HG03159 (cell line): ENCODE results near the gene TM4SF18.
"Not testable (repeated sequence)": the region's sequence is repeated elsewhere in the genome, so short reads cannot be mapped to it uniquely, and the experiment has no call there.

Experiments used
- ATAC-seq: cut with Tn5 transposase; IDR thresholded peaks from one replicate; pipeline ENCODE4 v1.9.1; 2021; ENCODE audit warnings: mild to moderate bottlenecking, moderate library complexity; ENCODE audit not compliant: unreplicated experiment

Gene TM4SF18

GRCh38 chr3:149368674-149369497 lies 35.5 kb upstream of the TM4SF18 start:
- ATAC-seq: no peak

GRCh38 chr3:149368201-149368673 lies 34.8 kb upstream of the TM4SF18 start:
- ATAC-seq: no peak

GRCh38 chr3:149366941-149367840 lies 33.8 kb upstream of the TM4SF18 start:
- no peak for ATAC-seq

- ATAC-seq: no peak
Observed at GRCh38 chr3:149366031-149366430, 32.6 kb upstream of the TM4SF18 start.

GRCh38 chr3:149364624-149365023 lies 31.2 kb upstream of the TM4SF18 start:
- no peak for ATAC-seq

GRCh38 chr3:149363053-149363452 lies 29.6 kb upstream of the TM4SF18 start:
- no peak for ATAC-seq

GRCh38 chr3:149362366-149362765 lies 28.9 kb upstream of the TM4SF18 start:
- no peak for ATAC-seq

GRCh38 chr3:149356630-149357029 lies 23.2 kb upstream of the TM4SF18 start:
- no peak for ATAC-seq

- ATAC-seq: no peak
Observed at GRCh38 chr3:149356044-149356592, 22.7 kb upstream of the TM4SF18 start.

GRCh38 chr3:149353581-149354184 lies 20.2 kb upstream of the TM4SF18 start:
- ATAC-seq: no peak

GRCh38 chr3:149352556-149352955 lies 19.1 kb upstream of the TM4SF18 start:
- ATAC-seq: peak; percentile 93

- no peak for ATAC-seq
Observed at GRCh38 chr3:149343951-149344350, 10.5 kb upstream of the TM4SF18 start.

- no peak for ATAC-seq
Observed at GRCh38 chr3:149342413-149343380, 9.3 kb upstream of the TM4SF18 start.

GRCh38 chr3:149340310-149340933 lies 7.0 kb upstream of the TM4SF18 start:
- no peak for ATAC-seq

GRCh38 chr3:149339931-149340309 lies 6.5 kb upstream of the TM4SF18 start:
- no peak for ATAC-seq

GRCh38 chr3:149337486-149337885 lies 4.0 kb upstream of the TM4SF18 start:
- not testable (repeated sequence) for ATAC-seq

GRCh38 chr3:149336925-149337324 lies 3.5 kb upstream of the TM4SF18 start:
- ATAC-seq: no peak

- ATAC-seq: no peak
Observed at GRCh38 chr3:149332771-149333170, 665 bp downstream of the TM4SF18 start.

GRCh38 chr3:149332227-149332765 lies 1.1 kb downstream of the TM4SF18 start:
- ATAC-seq: no peak
